HG02623 (cell line): ENCODE measurements around the gene ASB1.
"Not testable (repeated sequence)": the region's sequence is repeated elsewhere in the genome, so short reads cannot be mapped to it uniquely, and the experiment has no call there.

Source experiments
- ATAC-seq: cut with Tn5 transposase; IDR thresholded peaks from one replicate; pipeline ENCODE4 v1.9.1; 2021; ENCODE audit warnings: moderate library complexity; ENCODE audit not compliant: unreplicated experiment

ASB1 gene

GRCh38 chr2:238441262-238442114 lies 14.8 kb downstream of the ASB1 start:
- no peak for ATAC-seq

- ATAC-seq, result not testable (repeated sequence)
These were observed 15.5 kb downstream of the ASB1 start for GRCh38 chr2:238442257-238442656.

DNA sequence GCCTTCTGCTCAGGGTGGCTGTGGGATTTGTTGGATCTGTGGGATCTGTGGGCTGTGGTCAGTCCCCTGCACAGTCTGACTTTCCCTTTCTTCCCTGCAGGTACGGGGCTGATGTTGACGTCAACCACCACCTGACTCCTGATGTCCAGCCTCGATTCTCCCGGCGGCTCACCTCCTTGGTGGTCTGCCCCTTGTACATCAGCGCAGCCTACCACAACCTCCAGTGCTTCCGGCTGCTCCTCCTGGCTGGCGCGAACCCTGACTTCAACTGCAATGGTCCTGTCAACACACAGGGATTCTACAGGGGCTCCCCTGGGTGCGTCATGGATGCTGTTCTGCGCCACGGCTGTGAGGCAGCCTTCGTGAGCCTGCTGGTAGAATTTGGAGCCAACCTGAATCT lies 17.5 kb downstream of the ASB1 start:
- ATAC-seq, result no peak

DNA sequence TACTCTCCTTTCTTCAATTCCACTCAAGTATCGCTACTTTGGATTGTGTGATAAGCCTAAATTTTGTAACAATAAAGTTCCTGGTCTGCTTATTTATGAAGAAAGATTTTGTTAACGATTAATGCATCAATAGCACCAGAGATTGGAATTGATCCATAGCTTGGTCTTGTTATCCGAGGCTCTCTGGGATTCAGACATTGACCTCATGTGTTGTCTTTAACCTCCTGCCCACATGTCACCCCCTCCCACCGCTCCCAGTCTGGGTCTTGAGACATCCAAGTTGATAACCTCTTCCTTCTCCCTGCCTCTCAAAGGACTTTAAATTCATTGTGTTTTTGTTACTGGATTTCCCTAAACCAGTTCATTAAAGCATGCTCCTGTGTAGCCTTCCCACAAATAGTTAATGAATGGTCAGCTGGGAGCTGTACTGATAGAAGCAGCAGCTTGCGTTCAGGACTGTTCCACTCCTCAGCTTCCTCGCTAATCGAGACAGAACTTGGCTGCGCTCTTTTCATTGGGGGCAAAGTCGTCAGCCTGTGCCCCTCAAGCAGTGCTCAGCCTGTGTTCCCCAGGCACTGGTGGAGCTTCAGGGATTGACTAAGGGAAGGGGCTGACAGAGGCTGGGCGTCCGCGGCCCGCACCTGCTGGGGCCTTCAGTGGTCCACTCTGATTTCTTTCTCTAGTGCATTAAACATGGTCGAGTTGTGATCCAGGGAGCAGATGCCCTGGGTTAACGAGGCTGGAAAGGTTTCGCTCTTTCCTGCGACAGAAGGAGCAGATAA lies 18.9 kb downstream of the ASB1 start:
- ATAC-seq, result no peak

DNA sequence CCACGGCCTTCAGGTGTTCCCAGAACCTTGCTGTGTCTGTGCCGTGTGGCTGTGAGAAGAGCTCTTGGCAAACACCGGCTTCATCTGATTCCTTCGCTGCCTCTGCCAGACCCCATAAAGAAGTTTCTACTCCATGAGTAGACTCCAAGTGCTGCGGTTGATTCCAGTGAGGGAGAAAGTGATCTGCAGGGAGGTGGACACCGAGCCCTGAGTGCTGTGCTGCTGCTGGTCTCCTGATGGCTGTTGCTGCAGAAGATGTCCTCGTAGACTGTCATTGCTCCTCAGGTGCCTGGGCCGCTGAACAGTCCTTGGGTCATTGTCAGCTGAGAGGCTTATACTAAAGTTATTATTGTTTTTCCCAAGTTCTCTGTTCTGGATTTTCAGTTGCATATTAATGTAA lies 19.6 kb downstream of the ASB1 start:
- ATAC-seq, result no peak

- no peak for ATAC-seq
These were observed 21.6 kb downstream of the ASB1 start for GRCh38 chr2:238448031-238448955.

GRCh38 chr2:238449241-238449640 lies 22.5 kb downstream of the ASB1 start:
- ATAC-seq, result no peak

- no peak for ATAC-seq
These were observed 23.2 kb downstream of the ASB1 start for GRCh38 chr2:238449909-238450417.

GRCh38 chr2:238450440-238450861 lies 23.7 kb downstream of the ASB1 start:
- ATAC-seq, result no peak

DNA sequence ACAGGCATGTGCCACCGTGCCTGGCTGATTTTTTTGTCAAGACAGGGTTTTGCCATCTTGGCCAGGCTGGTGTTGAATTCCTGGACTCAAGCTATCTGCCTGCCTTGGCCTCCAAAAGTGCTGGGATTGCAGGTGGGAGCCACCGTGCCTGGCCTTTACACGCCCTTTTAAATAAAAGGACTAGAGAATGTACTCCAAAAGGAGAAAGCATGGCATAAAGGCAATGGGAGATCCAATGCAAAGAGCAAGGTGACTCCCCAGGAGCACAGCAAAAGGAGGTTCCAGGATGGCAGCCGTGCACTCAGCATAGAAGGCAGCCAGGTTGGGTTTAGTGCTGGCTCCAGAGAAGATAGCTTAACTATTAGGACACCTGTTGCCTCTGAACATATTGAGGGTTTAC lies 27.1 kb downstream of the ASB1 start:
- ATAC-seq, result no peak

DNA sequence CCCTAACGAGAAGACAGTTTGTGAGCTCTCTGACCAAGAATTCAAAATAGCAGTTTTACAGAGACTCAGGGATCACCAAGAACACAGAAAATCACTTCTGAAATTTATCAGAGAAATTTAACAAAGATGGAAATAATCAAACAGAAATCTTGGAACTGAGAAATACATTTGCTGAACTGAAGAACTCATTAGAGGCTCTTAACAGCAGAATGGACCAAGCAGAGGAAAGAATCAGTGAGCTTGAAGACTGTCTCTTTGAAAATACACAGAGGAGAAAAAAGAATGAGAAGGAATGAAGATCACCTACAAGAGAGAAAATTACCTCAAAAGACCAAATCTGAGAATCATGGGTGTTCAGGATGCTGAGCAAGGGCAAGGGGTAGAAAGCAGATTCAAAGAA lies 29.7 kb downstream of the ASB1 start:
- no peak for ATAC-seq

DNA sequence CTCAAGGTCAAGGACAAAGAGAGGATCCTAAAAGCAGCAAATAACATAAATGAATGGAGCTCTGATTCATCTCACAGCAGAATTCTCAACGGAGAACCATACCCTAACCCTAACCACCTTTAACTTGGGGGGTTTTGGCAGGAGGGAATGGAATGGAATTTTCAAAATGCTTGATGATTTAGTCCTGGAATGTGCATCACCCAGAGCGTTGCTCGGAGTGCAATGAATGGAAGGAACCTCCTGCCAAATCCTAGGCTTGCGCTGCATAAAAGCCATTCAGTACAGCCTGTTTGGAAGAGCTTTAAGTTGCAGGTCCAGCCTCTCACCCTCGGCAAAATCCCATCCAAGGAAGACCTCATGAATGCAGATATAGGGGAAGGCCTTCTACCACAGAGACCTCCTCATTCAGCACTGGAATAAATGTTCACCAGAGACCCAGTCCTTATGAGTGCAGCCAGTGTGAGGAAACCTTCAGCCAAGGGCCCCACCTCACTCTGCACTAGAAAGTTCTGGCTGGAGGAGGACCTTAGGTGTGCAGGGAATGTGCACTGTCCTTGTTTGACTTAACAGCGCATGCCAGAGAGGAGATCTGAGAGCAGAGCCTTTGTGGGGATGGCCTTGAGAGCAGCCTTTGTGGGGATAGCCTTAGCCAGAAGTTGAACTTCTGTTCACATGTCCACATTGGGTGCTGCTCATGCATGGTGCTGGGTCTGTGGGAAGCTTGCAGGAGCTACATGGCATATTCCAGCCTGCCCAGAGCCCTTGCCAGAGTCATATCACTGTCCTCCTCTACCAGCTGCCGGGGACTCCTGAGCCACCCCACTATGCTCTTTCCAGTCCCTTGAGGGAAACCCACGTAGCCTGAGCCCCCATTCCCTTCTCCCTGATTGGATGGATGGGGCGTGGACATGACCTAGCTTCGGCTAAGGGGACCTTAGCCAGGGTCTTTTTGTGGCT lies 30.5 kb downstream of the ASB1 start:
- ATAC-seq, result no peak

DNA sequence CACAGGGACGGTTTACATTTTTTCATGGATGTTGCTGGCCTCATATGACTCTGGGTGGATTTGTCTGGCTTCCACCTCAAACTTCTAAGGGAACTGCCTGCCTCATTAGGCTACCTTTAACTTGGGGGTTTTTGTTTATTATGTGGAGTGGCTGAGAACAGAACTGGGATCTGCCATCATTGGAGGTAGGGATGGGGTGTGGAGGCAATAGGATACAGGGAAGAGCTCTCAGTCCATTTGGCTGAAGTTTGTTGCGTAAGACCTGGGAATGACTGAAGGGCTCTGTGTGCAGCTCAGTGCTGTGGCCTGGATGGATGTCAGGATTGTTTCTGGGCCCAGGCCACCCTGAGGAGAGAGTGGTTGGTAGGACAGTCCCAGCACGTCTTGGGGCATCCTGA lies 31.2 kb downstream of the ASB1 start:
- no peak for ATAC-seq

- ATAC-seq, result no peak
These were observed 31.9 kb downstream of the ASB1 start for GRCh38 chr2:238458651-238459050.

- ATAC-seq, result no peak
These were observed 32.4 kb downstream of the ASB1 start for GRCh38 chr2:238459081-238459629.

DNA sequence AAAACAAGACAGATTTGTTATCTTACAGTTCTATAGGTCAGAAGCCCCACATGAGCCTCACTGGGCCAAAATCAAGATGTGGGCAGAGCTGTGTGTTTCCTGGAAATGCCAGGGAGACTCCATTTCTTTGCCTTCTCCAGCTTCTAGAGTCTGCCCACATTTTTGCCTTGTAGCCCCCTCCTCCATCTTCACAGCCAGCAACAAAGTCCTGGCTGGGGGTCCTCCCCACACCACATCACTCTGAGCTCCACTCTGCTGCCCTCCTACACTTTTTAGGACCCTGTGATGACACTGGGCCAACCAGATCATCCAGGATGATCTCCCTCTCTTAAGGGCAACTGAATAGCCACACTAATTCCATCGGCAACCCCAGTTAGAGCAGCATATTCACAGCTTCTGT lies 34.3 kb downstream of the ASB1 start:
- no peak for ATAC-seq

DNA sequence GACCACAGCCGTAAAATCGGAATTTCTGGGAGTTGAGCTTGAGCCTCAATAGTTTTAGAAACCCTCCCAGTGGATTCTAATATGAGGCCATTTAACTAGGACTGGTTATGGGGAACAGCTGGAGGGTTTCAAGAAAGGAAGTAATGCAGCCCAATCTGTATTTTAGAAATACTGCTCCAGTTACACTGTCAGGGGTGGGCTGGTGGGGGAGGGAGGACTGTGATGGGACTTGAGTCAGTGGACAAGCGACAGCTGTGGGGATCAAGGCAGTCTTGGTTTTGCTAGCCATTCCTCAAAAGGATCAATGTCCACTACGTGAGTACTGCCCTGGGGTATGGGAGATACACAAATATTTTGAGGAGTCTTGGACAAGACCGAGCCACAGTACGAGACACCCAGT lies 34.8 kb downstream of the ASB1 start:
- ATAC-seq, result no peak

- no peak for ATAC-seq
These were observed 35.2 kb downstream of the ASB1 start for GRCh38 chr2:238461916-238462315.

GRCh38 chr2:238462782-238463396 lies 36.2 kb downstream of the ASB1 start:
- no peak for ATAC-seq
